ENCODE results near the gene CLEC2L. TPM values are rescaled to one million over a fixed set of nuclear protein-coding genes. Genes with fewer than 3 reads are reported as not detected.

Gene CLEC2L
- total RNA-seq, 1 donor from 2014 or later: not detected

- Histone ChIP-seq H3K9me3 (no peaks in the 10 kb centered on the region), H3K4me1 (peaks cover 0 to 14% of the 10 kb centered on the region in 2 donors), H3K27me3 (peaks cover 10% of the 10 kb centered on the region), H3K4me3 (peak overlapping the region in 1 of 2 donors; percentile 56), H3K27ac (no peak overlapping the region), H3K36me3 (no peaks in the 10 kb centered on the region)
- intact Hi-C loops (cut with DNase I): no loop called here
- no peak for DNase-seq (ENCODE audit: low spot score in 2 of 2)
- no peak for TF ChIP-seq CTCF (IDR thresholded peaks at IDR 0.05)
Observed at GRCh38 chr7:139482122-139482521, 41.4 kb upstream of the CLEC2L start.

- Histone ChIP-seq H3K27ac (no peak overlapping the region), H3K4me1 (peaks cover 0 to 14% of the 10 kb centered on the region in 2 donors), H3K36me3 (no peaks in the 10 kb centered on the region), H3K4me3 (peak overlapping the region; percentile 56 to 59), H3K9me3 (no peaks in the 10 kb centered on the region), H3K27me3 (peaks cover 10% of the 10 kb centered on the region)
- no peak for TF ChIP-seq CTCF (IDR thresholded peaks at IDR 0.05)
- intact Hi-C loops (cut with DNase I): no loop called here
- no peak for DNase-seq (ENCODE audit: low spot score in 2 of 2)
Observed at GRCh38 chr7:139482662-139483466, 40.6 kb upstream of the CLEC2L start.

- Histone ChIP-seq H3K36me3 (no peaks in the 10 kb centered on the region), H3K27me3 (peaks cover 7% of the 10 kb centered on the region), H3K4me1 (peaks cover 0 to 13% of the 10 kb centered on the region in 2 donors), H3K9me3 (peaks cover 0 to 8% of the 10 kb centered on the region in 2 donors), H3K4me3 (no peak overlapping the region), H3K27ac (no peak overlapping the region)
- no peak for DNase-seq (ENCODE audit: low spot score in 2 of 2)
- TF ChIP-seq CTCF (IDR thresholded peaks at IDR 0.05): no peak
- intact Hi-C loops (cut with DNase I): no loop called here
Observed at GRCh38 chr7:139487366-139488080, 36.0 kb upstream of the CLEC2L start.

GRCh38 chr7:139488810-139489209 lies 34.7 kb upstream of the CLEC2L start:
- no peak for DNase-seq (ENCODE audit: low spot score in 2 of 2)
- H3K27me3 ChIP-seq: no peaks in the 10 kb centered on the region
- H3K4me3 ChIP-seq: no peak overlapping the region
- peaks cover 0 to 8% of the 10 kb centered on the region in 2 donors for H3K9me3 ChIP-seq
- H3K36me3 ChIP-seq: no peaks in the 10 kb centered on the region
- no peak overlapping the region for H3K27ac ChIP-seq
- intact Hi-C loops (cut with DNase I): no loop called here
- TF ChIP-seq CTCF (IDR thresholded peaks at IDR 0.05): no peak
- peaks cover 0 to under 1% of the 10 kb centered on the region in 2 donors for H3K4me1 ChIP-seq

GRCh38 chr7:139490130-139490529 lies 33.4 kb upstream of the CLEC2L start:
- Histone ChIP-seq H3K9me3 (peaks cover 0 to 8% of the 10 kb centered on the region in 2 donors), H3K27ac (no peak overlapping the region), H3K4me1 (no peaks in the 10 kb centered on the region), H3K36me3 (no peaks in the 10 kb centered on the region), H3K27me3 (no peaks in the 10 kb centered on the region), H3K4me3 (no peak overlapping the region)
- no peak for TF ChIP-seq CTCF (IDR thresholded peaks at IDR 0.05)
- intact Hi-C loops (cut with DNase I): no loop called here
- no peak for DNase-seq (ENCODE audit: low spot score in 2 of 2)
